ENCODE measurements around the gene TOP1. TPM values are rescaled to one million over a fixed set of nuclear protein-coding genes. Genes with fewer than 3 reads are reported as not detected.

Gene TOP1
- polyA plus RNA-seq, 3 donors = 6.9 to 11.5 (median 11.5) TPM

GRCh38 chr20:41162396-41162795 lies 133.8 kb downstream of the TOP1 start:
- no peak overlapping the region for H3K4me3 Mint-ChIP-seq
- Histone ChIP-seq H3K9me3 (replicated peaks in 1 of 2; ENCODE audit: control insufficient read depth in 1 of 2, insufficient read depth in 1 of 2, low read length in 2 of 2) (no peaks in the 10 kb centered on the region), H2AFZ (ENCODE audit: insufficient read depth, low read depth, low read length, poor library complexity, severe bottlenecking) (no peak overlapping the region), H3K4me2 (replicated peaks; ENCODE audit: extremely low read depth, low read length, poor library complexity, severe bottlenecking) (no peak overlapping the region), H3K27ac (ENCODE audit: low read depth in 1 of 2, low read length in 2 of 2) (no peak overlapping the region), H3K36me3 (replicated peaks in 1 of 2; ENCODE audit: control insufficient read depth in 1 of 2, insufficient read depth in 2 of 2, low read length in 2 of 2) (no peaks in the 10 kb centered on the region), H3K79me2 (ENCODE audit: insufficient read depth, low read length) (no peaks in the 10 kb centered on the region), H3K4me1 (ENCODE audit: control insufficient read depth in 1 of 2, insufficient read depth in 2 of 2, low read length in 2 of 2) (no peaks in the 10 kb centered on the region), H3K27me3 (ENCODE audit: control insufficient read depth in 2 of 2, insufficient read depth in 2 of 2, low read length in 2 of 2) (peaks cover 0 to 14% of the 10 kb centered on the region in 2 donors), H4K20me1 (ENCODE audit: insufficient read depth, low read length) (no peaks in the 10 kb centered on the region), H3K4me3 (replicated peaks in 1 of 3; ENCODE audit: low read depth in 2 of 3, low read length in 3 of 3) (no peak overlapping the region), H3K9ac (ENCODE audit: insufficient read depth, low read length, poor library complexity, severe bottlenecking) (no peak overlapping the region)
- TF ChIP-seq CTCF (IDR thresholded peaks at IDR 0.05) = no peak
- peaks cover 0 to 2% (median 0%) of the 10 kb centered on the region in 7 donors for H3K9me3 Mint-ChIP-seq
- no peak for DNase-seq
- WGBS (ENCODE audit: insufficient coverage) = 96% methylated on average over 5 of the region's 11 CpGs
- no peak overlapping the region for H3K27ac Mint-ChIP-seq
- H3K36me3 Mint-ChIP-seq = peaks cover 12 to 26% of the 10 kb centered on the region in 2 donors
- H3K27me3 Mint-ChIP-seq (ENCODE audit: low read depth in 3 of 3) = peaks cover 35 to 67% (median 45%) of the 10 kb centered on the region in 3 donors
- intact Hi-C loops (cut with micrococcal nuclease) = no loop called here
- peaks cover 2% of the 10 kb centered on the region for H3K4me1 Mint-ChIP-seq

DNA sequence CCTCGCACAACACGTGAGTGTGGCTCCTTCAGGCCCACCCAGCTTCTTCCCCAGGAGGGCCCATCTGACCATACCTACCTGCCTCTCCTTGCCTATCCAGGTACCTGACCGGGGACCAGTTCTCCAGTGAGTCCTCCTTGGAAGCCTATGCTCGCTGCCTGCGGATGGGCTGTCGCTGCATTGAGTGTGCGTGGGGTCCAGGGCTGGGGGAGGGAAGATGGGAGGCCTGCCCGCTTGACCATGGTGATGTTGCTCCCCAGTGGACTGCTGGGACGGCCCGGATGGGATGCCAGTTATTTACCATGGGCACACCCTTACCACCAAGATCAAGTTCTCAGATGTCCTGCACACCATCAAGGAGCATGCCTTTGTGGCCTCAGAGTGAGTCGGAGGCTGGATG lies 135.2 kb downstream of the TOP1 start:
- WGBS (ENCODE audit: insufficient coverage) = 95% methylated on average over 7 of the region's 11 CpGs
- peaks cover 36 to 64% (median 44%) of the 10 kb centered on the region in 3 donors for H3K27me3 Mint-ChIP-seq (ENCODE audit: low read depth in 3 of 3)
- no peaks in the 10 kb centered on the region for H3K4me1 Mint-ChIP-seq
- Histone ChIP-seq H3K27me3 (ENCODE audit: control insufficient read depth in 2 of 2, insufficient read depth in 2 of 2, low read length in 2 of 2) (peaks cover 0 to 5% of the 10 kb centered on the region in 2 donors), H3K27ac (ENCODE audit: low read depth in 1 of 2, low read length in 2 of 2) (no peak overlapping the region), H2AFZ (ENCODE audit: insufficient read depth, low read depth, low read length, poor library complexity, severe bottlenecking) (no peak overlapping the region), H3K79me2 (ENCODE audit: insufficient read depth, low read length) (no peaks in the 10 kb centered on the region), H3K9ac (ENCODE audit: insufficient read depth, low read length, poor library complexity, severe bottlenecking) (no peak overlapping the region), H3K9me3 (replicated peaks in 1 of 2; ENCODE audit: control insufficient read depth in 1 of 2, insufficient read depth in 1 of 2, low read length in 2 of 2) (no peaks in the 10 kb centered on the region), H3K4me2 (replicated peaks; ENCODE audit: extremely low read depth, low read length, poor library complexity, severe bottlenecking) (no peak overlapping the region), H3K4me1 (ENCODE audit: control insufficient read depth in 1 of 2, insufficient read depth in 2 of 2, low read length in 2 of 2) (no peaks in the 10 kb centered on the region), H3K36me3 (replicated peaks in 1 of 2; ENCODE audit: control insufficient read depth in 1 of 2, insufficient read depth in 2 of 2, low read length in 2 of 2) (no peaks in the 10 kb centered on the region), H3K4me3 (replicated peaks in 1 of 3; ENCODE audit: low read depth in 2 of 3, low read length in 3 of 3) (no peak overlapping the region), H4K20me1 (ENCODE audit: insufficient read depth, low read length) (no peaks in the 10 kb centered on the region)
- H3K36me3 Mint-ChIP-seq = peaks cover 12 to 26% of the 10 kb centered on the region in 2 donors
- peaks cover 0 to 2% (median 0%) of the 10 kb centered on the region in 7 donors for H3K9me3 Mint-ChIP-seq
- H3K27ac Mint-ChIP-seq = peak overlapping the region in 1 of 7 donors; percentile 24
- peak overlapping the region in 1 of 2 donors; percentile 39 for H3K4me3 Mint-ChIP-seq
- DNase-seq = no peak
- no peak for TF ChIP-seq CTCF (IDR thresholded peaks at IDR 0.05)
- intact Hi-C loops (cut with micrococcal nuclease) = no loop called here

Data from CD14-positive monocyte (primary cell).